ENCODE data around the gene ANXA7. TPM values are rescaled to one million over a fixed set of nuclear protein-coding genes. Genes with fewer than 3 reads are reported as not detected.

ANXA7 gene
- total RNA-seq, 1 experiment from 2014 or later = 151 TPM

DNA sequence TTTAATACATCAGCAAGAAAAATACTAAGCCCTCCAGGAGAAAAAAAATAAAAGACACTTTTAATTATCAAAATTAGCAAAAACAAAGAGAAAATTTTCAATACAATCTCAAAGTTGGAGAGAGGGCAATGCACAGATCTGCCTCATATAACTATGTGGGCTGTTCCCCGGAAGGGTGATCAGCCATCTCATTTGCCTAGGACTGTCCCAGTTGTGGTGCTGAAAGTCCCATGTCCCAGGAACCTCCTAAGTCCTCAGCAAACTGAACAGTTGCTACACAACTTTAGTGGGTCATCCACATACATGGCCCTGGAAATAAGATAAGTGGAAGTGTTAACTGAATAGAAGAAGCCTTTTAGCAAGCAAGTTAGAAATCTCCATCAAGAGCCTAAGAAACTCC is 69.6 kb downstream of the ANXA7 start:
- ChIA-PET CTCF (no interaction called here), POLR2A (ENCODE audit: low non-redundant PET) (no interaction called here)
- intact Hi-C loops (cut with micrococcal nuclease; ENCODE audit: unreplicated experiment) = no loop called here
- Histone ChIP-seq H3K36me3 (ENCODE audit: insufficient read depth, low read length, poor library complexity, severe bottlenecking) (no peaks in the 10 kb centered on the region), H3K4me3 (ENCODE audit: low read depth, low read length, poor library complexity, severe bottlenecking) (no peak overlapping the region), H3K4me1 (ENCODE audit: insufficient read depth, low read length, poor library complexity, severe bottlenecking) (no peaks in the 10 kb centered on the region), H3K27me3 (replicated peaks; ENCODE audit: insufficient read depth, low read depth, low read length, poor library complexity) (peaks cover 4% of the 10 kb centered on the region), H3K27ac (ENCODE audit: low read depth, low read length, poor library complexity, severe bottlenecking) (no peak overlapping the region), H3K9me3 (ENCODE audit: low read depth, low read length, poor library complexity, severe bottlenecking) (no peaks in the 10 kb centered on the region)
- DNase-seq (ENCODE audit: low spot score) = no peak
- BruUV-seq (replicated peaks) = no TSS peak
- no peak for TF ChIP-seq EZH2 (IDR thresholded peaks at IDR 0.05; ENCODE audit: borderline replicate concordance, low read depth, low read length, poor library complexity, severe bottlenecking)
- no peak for TF ChIP-seq CTCF (conservative IDR thresholded peaks at IDR 0.05; ENCODE audit: low read depth, low read length)

GRCh38 chr10:73340121-73340520 is 73.7 kb downstream of the ANXA7 start:
- Histone ChIP-seq H3K27ac (ENCODE audit: low read depth, low read length, poor library complexity, severe bottlenecking) (no peak overlapping the region), H3K9me3 (ENCODE audit: low read depth, low read length, poor library complexity, severe bottlenecking) (no peaks in the 10 kb centered on the region), H3K4me1 (ENCODE audit: insufficient read depth, low read length, poor library complexity, severe bottlenecking) (no peaks in the 10 kb centered on the region), H3K36me3 (ENCODE audit: insufficient read depth, low read length, poor library complexity, severe bottlenecking) (no peaks in the 10 kb centered on the region), H3K27me3 (replicated peaks; ENCODE audit: insufficient read depth, low read depth, low read length, poor library complexity) (no peaks in the 10 kb centered on the region), H3K4me3 (ENCODE audit: low read depth, low read length, poor library complexity, severe bottlenecking) (no peak overlapping the region)
- intact Hi-C loops (cut with micrococcal nuclease; ENCODE audit: unreplicated experiment) = no loop called here
- ChIA-PET CTCF (no interaction called here), POLR2A (ENCODE audit: low non-redundant PET) (no interaction called here)
- BruUV-seq (replicated peaks) = no TSS peak
- TF ChIP-seq CTCF (conservative IDR thresholded peaks at IDR 0.05; ENCODE audit: low read depth, low read length) = no peak
- no peak for TF ChIP-seq EZH2 (IDR thresholded peaks at IDR 0.05; ENCODE audit: borderline replicate concordance, low read depth, low read length, poor library complexity, severe bottlenecking)
- DNase-seq (ENCODE audit: low spot score) = peak; percentile 7

DNA sequence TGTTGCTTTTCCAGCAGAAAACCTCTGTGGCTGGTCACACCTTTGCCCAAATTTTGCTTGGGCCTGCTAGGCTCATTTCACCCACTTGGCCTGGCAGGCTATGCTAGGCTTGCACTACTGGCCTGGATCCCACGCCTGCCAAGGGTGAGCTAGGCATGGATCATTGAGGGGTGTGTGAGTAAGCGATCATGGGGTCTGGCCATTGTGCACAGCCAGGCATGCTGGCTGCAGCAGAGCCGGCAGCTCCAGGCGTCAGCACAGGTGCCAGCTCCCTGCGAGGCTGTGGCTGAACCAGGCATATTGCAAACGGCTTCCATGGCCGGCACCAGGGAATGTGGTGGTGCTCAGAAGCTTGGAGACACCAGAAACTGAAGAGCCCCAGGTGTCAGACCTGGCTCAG is 74.4 kb downstream of the ANXA7 start:
- H3K9me3 ChIP-seq (ENCODE audit: low read depth, low read length, poor library complexity, severe bottlenecking) = no peaks in the 10 kb centered on the region
- H3K27me3 ChIP-seq (replicated peaks; ENCODE audit: insufficient read depth, low read depth, low read length, poor library complexity) = no peaks in the 10 kb centered on the region
- no peak overlapping the region for H3K27ac ChIP-seq (ENCODE audit: low read depth, low read length, poor library complexity, severe bottlenecking)
- TF ChIP-seq CTCF (conservative IDR thresholded peaks at IDR 0.05; ENCODE audit: low read depth, low read length) (no peak), EZH2 (IDR thresholded peaks at IDR 0.05; ENCODE audit: borderline replicate concordance, low read depth, low read length, poor library complexity, severe bottlenecking) (no peak)
- intact Hi-C loops (cut with micrococcal nuclease; ENCODE audit: unreplicated experiment) = no loop called here
- DNase-seq (ENCODE audit: low spot score) = no peak
- ChIA-PET POLR2A (ENCODE audit: low non-redundant PET) (no interaction called here), CTCF (no interaction called here)
- no peaks in the 10 kb centered on the region for H3K36me3 ChIP-seq (ENCODE audit: insufficient read depth, low read length, poor library complexity, severe bottlenecking)
- H3K4me1 ChIP-seq (ENCODE audit: insufficient read depth, low read length, poor library complexity, severe bottlenecking) = no peaks in the 10 kb centered on the region
- no TSS peak for BruUV-seq (replicated peaks)
- H3K4me3 ChIP-seq (ENCODE audit: low read depth, low read length, poor library complexity, severe bottlenecking) = no peak overlapping the region
